Aorta (tissue), 5 donors: ENCODE data around the gene FGF9. TPM values are rescaled to one million over a fixed set of nuclear protein-coding genes. Genes with fewer than 3 reads are reported as not detected.

Experiments
- ATAC-seq: fragments of 200-7000 bp; cut with Tn5 transposase; one replicate; pipeline ENCODE4 v1.9.1; 2022; ENCODE audit warnings: moderate library complexity; ENCODE audit not compliant: low FRiP score
- DNase-seq, 2 donors: peaks; one replicate each; pipeline ENCODE4 v3.0.0-alpha.2; 2020
- H3K27ac ChIP-seq, 2 donors: one replicate each; pipeline ENCODE4 v1.5.1; 2013; ENCODE audit warnings: low read length in 2 of 2, mild to moderate bottlenecking in 2 of 2, moderate library complexity in 2 of 2, control low read depth in 1 of 2, inconsistent platforms in 1 of 2, low read depth in 1 of 2
- H3K27me3 ChIP-seq, 2 donors: one replicate each; pipeline ENCODE4 v1.6.1; 2013; ENCODE audit warnings: control low read depth in 1 of 2, low read length in 1 of 2, mild to moderate bottlenecking in 1 of 2, moderate library complexity in 1 of 2; ENCODE audit not compliant: insufficient read depth in 2 of 2, control insufficient read depth in 1 of 2
- H3K36me3 ChIP-seq, 2 donors: one replicate each; pipeline ENCODE4 v1.6.1; 2013; ENCODE audit warnings: control low read depth in 1 of 2, low read length in 1 of 2, mild to moderate bottlenecking in 1 of 2; ENCODE audit not compliant: insufficient read depth in 2 of 2, control insufficient read depth in 1 of 2
- H3K4me1 ChIP-seq, 2 donors: one replicate each; pipeline ENCODE4 v1.6.1; 2013; ENCODE audit warnings: low read length in 2 of 2, control low read depth in 1 of 2, mild to moderate bottlenecking in 1 of 2, moderate library complexity in 1 of 2; ENCODE audit not compliant: insufficient read depth in 2 of 2, control insufficient read depth in 1 of 2
- H3K4me3 ChIP-seq, 2 donors: one replicate each; pipeline ENCODE4 v1.5.1; 2013; ENCODE audit warnings: low read length in 2 of 2, control low read depth in 1 of 2, mild to moderate bottlenecking in 1 of 2
- H3K9me3 ChIP-seq: one replicate; pipeline ENCODE4 v1.6.1; 2013; ENCODE audit warnings: mild to moderate bottlenecking, low read length; ENCODE audit not compliant: control insufficient read depth
- WGBS, 2 donors: extraction: QIAGEN DNeasy Blood & Tissue Kit; methylation state at CpG; one replicate each; pipeline ENCODE4 v1.1.7; 2013; 5-methylcytosine and 5-hydroxymethylcytosine counted together
- intact Hi-C, 2 donors: fragments of 100-400 bp; cut with DNase I; formaldehyde crosslinking; loops; one replicate each; pipeline versions ENCODE4 v1.14.2 to v1.15.0; 2022
- polyA plus RNA-seq, 2 donors: library from polyadenylated mRNA; stranded (reverse); fragments of 200-250 nt; gene quantifications; one replicate each; pipeline ENCODE4 v1.2.3, GENCODE V29; 2013
- total RNA-seq, 2 donors: library from RNA; stranded (reverse); fragmentation: NEBNext Ultra II Directional; extraction: Animal tissue kit (Norgen Biotek cat#: 25700); gene quantifications; one replicate each; pipeline ENCODE4 v1.2.1, GENCODE V29; 2021
- donor health status: healthy with polysubstance abuse.
- donor health status: Bipolar disorder and iron deficiency.
- donor health status: DM: no; HTN: no; CAD: no.
- donor health status: DM: no; HTN: no; CAD: no.
- donor health status: DM: yes; HTN: yes; CAD: no.

Gene FGF9
- total and polyA plus RNA-seq, 4 donors = 0.62 to 6.1 TPM; not detected in 2

GRCh38 chr13:21695546-21695945 is 24.7 kb downstream of the FGF9 start:
- H3K36me3 ChIP-seq = no peaks in the 10 kb centered on the region
- 88 to 89% methylated on average over 4 of the region's 4 CpGs for WGBS, 2 donors
- no peaks in the 10 kb centered on the region for H3K27me3 ChIP-seq
- ATAC-seq = no peak
- H3K9me3 ChIP-seq = no peaks in the 10 kb centered on the region
- H3K4me1 ChIP-seq = no peaks in the 10 kb centered on the region
- H3K4me3 ChIP-seq = no peak overlapping the region
- no peak overlapping the region for H3K27ac ChIP-seq
- no peak for DNase-seq
- intact Hi-C loops = no loop called here

- no peaks in the 10 kb centered on the region for H3K4me1 ChIP-seq
- intact Hi-C loops = no loop called here
- DNase-seq = no peak
- no peaks in the 10 kb centered on the region for H3K9me3 ChIP-seq
- no peaks in the 10 kb centered on the region for H3K36me3 ChIP-seq
- no peak for ATAC-seq
- no peak overlapping the region for H3K4me3 ChIP-seq
- WGBS, 2 donors = 89 to 91% methylated on average over 3 of the region's 3 CpGs
- H3K27ac ChIP-seq = no peak overlapping the region
- no peaks in the 10 kb centered on the region for H3K27me3 ChIP-seq
Measured at GRCh38 chr13:21696865-21697448, 26.1 kb downstream of the FGF9 start.

GRCh38 chr13:21698817-21699679 is 28.2 kb downstream of the FGF9 start:
- Histone ChIP-seq H3K27ac (no peak overlapping the region), H3K4me3 (no peak overlapping the region), H3K36me3 (no peaks in the 10 kb centered on the region), H3K9me3 (no peaks in the 10 kb centered on the region), H3K27me3 (no peaks in the 10 kb centered on the region), H3K4me1 (no peaks in the 10 kb centered on the region)
- intact Hi-C loops = no loop called here
- DNase-seq = no peak
- ATAC-seq = no peak
- WGBS, 2 donors = 77 to 81% methylated on average over 5 of the region's 5 CpGs

- intact Hi-C loops = no loop called here
- no peak overlapping the region for H3K4me3 ChIP-seq
- no peaks in the 10 kb centered on the region for H3K4me1 ChIP-seq
- ATAC-seq (no peak), DNase-seq (no peak)
- no peaks in the 10 kb centered on the region for H3K27me3 ChIP-seq
- WGBS, 2 donors = 92% methylated on average over 10 of the region's 10 CpGs
- no peaks in the 10 kb centered on the region for H3K36me3 ChIP-seq
- no peaks in the 10 kb centered on the region for H3K9me3 ChIP-seq
- H3K27ac ChIP-seq = no peak overlapping the region
Measured at GRCh38 chr13:21701460-21701859, 30.6 kb downstream of the FGF9 start.

GRCh38 chr13:21703846-21704245 is 33.0 kb downstream of the FGF9 start:
- H3K36me3 ChIP-seq = no peaks in the 10 kb centered on the region
- 77 to 80% methylated on average over 4 of the region's 4 CpGs for WGBS, 2 donors
- DNase-seq = no peak
- intact Hi-C loops = no loop called here
- no peak overlapping the region for H3K27ac ChIP-seq
- no peak overlapping the region for H3K4me3 ChIP-seq
- no peaks in the 10 kb centered on the region for H3K27me3 ChIP-seq
- no peaks in the 10 kb centered on the region for H3K4me1 ChIP-seq
- no peaks in the 10 kb centered on the region for H3K9me3 ChIP-seq
- ATAC-seq = no peak

- Histone ChIP-seq H3K4me3 (no peak overlapping the region), H3K4me1 (no peaks in the 10 kb centered on the region), H3K9me3 (peaks cover 5% of the 10 kb centered on the region), H3K36me3 (no peaks in the 10 kb centered on the region), H3K27ac (no peak overlapping the region), H3K27me3 (no peaks in the 10 kb centered on the region)
- 82 to 84% methylated on average over 3 of the region's 3 CpGs for WGBS, 2 donors
- ATAC-seq (no peak), DNase-seq (no peak)
- intact Hi-C loops = no loop called here
Measured at GRCh38 chr13:21707586-21707985, 36.7 kb downstream of the FGF9 start.

GRCh38 chr13:21709697-21710096 is 38.8 kb downstream of the FGF9 start:
- intact Hi-C loops = no loop called here
- 71 to 74% methylated on average over 1 of the region's 1 CpG for WGBS, 2 donors
- Histone ChIP-seq H3K36me3 (no peaks in the 10 kb centered on the region), H3K27ac (no peak overlapping the region), H3K9me3 (peaks cover 5% of the 10 kb centered on the region), H3K4me1 (no peaks in the 10 kb centered on the region), H3K4me3 (no peak overlapping the region), H3K27me3 (no peaks in the 10 kb centered on the region)
- no peak for ATAC-seq
- DNase-seq = no peak

- no peaks in the 10 kb centered on the region for H3K36me3 ChIP-seq
- H3K27ac ChIP-seq = no peak overlapping the region
- no peak overlapping the region for H3K4me3 ChIP-seq
- ATAC-seq = no peak
- DNase-seq = no peak
- intact Hi-C loops = no loop called here
- H3K9me3 ChIP-seq = peaks cover 5% of the 10 kb centered on the region
- H3K4me1 ChIP-seq = no peaks in the 10 kb centered on the region
- no peaks in the 10 kb centered on the region for H3K27me3 ChIP-seq
- WGBS, 2 donors = 84 to 88% methylated on average over 2 of the region's 2 CpGs
Measured at GRCh38 chr13:21710163-21710562, 39.3 kb downstream of the FGF9 start.

- DNase-seq (no peak), ATAC-seq (no peak)
- intact Hi-C loops = no loop called here
- H3K9me3 ChIP-seq = no peaks in the 10 kb centered on the region
- no peaks in the 10 kb centered on the region for H3K36me3 ChIP-seq
- WGBS, 2 donors = 32 to 36% methylated on average over 4 of the region's 4 CpGs
- H3K27me3 ChIP-seq = no peaks in the 10 kb centered on the region
- H3K4me3 ChIP-seq = no peak overlapping the region
- no peaks in the 10 kb centered on the region for H3K4me1 ChIP-seq
- H3K27ac ChIP-seq = no peak overlapping the region
Measured at GRCh38 chr13:21717817-21718216, 46.9 kb downstream of the FGF9 start.
